ENCODE data around the gene DOCK4. TPM values are rescaled to one million over a fixed set of nuclear protein-coding genes. Genes with fewer than 3 reads are reported as not detected.

Gene DOCK4
- total and polyA plus RNA-seq, 2 experiments from 2014 or later = 2.1 to 5.0 TPM

- no peaks in the 10 kb centered on the region for H4K20me1 ChIP-seq (ENCODE audit: insufficient read depth)
Measured at GRCh38 chr7:111785076-111785475, 421.1 kb downstream of the DOCK4 start.

DNA sequence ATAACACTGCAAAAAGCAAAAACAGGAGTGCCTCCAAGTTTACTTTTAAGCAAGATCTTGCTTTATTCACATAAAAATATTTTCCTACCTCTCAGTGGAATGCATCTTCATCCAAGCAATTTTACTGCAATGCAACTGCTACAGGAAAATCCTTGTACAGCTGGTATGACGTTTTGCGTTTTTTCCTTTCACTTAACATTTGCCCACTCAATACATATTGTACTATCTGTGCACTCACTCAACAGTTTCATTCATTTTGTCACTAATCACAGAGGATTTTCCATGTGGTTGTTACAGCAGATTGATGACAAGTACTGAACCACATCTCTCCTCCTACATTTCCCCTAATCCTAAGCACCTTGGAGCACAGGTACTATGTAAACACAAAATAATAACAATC is 421.9 kb downstream of the DOCK4 start:
- DNase-seq = no peak
- Histone ChIP-seq H3K4me3 (no peak overlapping the region), H3K9ac (no peak overlapping the region), H3K36me3 (ENCODE audit: low read depth) (no peaks in the 10 kb centered on the region), H3K9me2 (ENCODE audit: insufficient read depth) (no peaks in the 10 kb centered on the region), H3K4me1 (ENCODE audit: insufficient read depth) (no peaks in the 10 kb centered on the region), H3K27ac (no peak overlapping the region), H3K27me3 (replicated peaks; ENCODE audit: insufficient read depth) (no peaks in the 10 kb centered on the region), H4K20me1 (ENCODE audit: insufficient read depth) (no peaks in the 10 kb centered on the region), H3F3A (ENCODE audit: insufficient read depth) (no peaks in the 10 kb centered on the region; the same call in 1 of the 2 replicates), H3K4me2 (ENCODE audit: unreplicated experiment) (no peak overlapping the region), H3K79me2 (ENCODE audit: insufficient read depth) (no peaks in the 10 kb centered on the region), H2AFZ (no peak overlapping the region), H3K9me3 (ENCODE audit: low read depth) (no peaks in the 10 kb centered on the region)
- in situ Hi-C loops (cut with MboI) = no loop called here
- 74 to 80% methylated on average over 2 of the region's 2 CpGs for WGBS, 2 experiments (ENCODE audit: low coverage in 1 of 2, low lambda C conversion rate in 2 of 2, missing lambda C conversion rate in 2 of 2)
- TF ChIP-seq EZH2 (IDR thresholded peaks at IDR 0.05; ENCODE audit: insufficient read depth, poor library complexity, severe bottlenecking) (no peak), EZH2phosphoT487 (IDR thresholded peaks at IDR 0.05; ENCODE audit: insufficient read depth, low read depth) (no peak)

More at GRCh38 chr7:111785076-111785475, 421.1 kb downstream of the DOCK4 start:
- Histone ChIP-seq H3K27me3 (replicated peaks; ENCODE audit: insufficient read depth) (no peaks in the 10 kb centered on the region), H3K27ac (no peak overlapping the region), H3K9me2 (ENCODE audit: insufficient read depth) (no peaks in the 10 kb centered on the region), H3K4me3 (no peak overlapping the region), H3F3A (ENCODE audit: insufficient read depth) (no peaks in the 10 kb centered on the region; the same call in 1 of the 2 replicates), H3K36me3 (ENCODE audit: low read depth) (no peaks in the 10 kb centered on the region), H3K4me2 (ENCODE audit: unreplicated experiment) (no peak overlapping the region), H3K79me2 (ENCODE audit: insufficient read depth) (no peaks in the 10 kb centered on the region), H3K9ac (no peak overlapping the region), H2AFZ (no peak overlapping the region), H3K4me1 (ENCODE audit: insufficient read depth) (peaks cover 7% of the 10 kb centered on the region), H3K9me3 (ENCODE audit: low read depth) (no peaks in the 10 kb centered on the region)
- in situ Hi-C loops (cut with MboI) = no loop called here
- 94 to 95% methylated on average over 3 of the region's 3 CpGs for WGBS, 2 experiments (ENCODE audit: low coverage in 1 of 2, low lambda C conversion rate in 2 of 2, missing lambda C conversion rate in 2 of 2)
- no peak for DNase-seq
- TF ChIP-seq EZH2 (IDR thresholded peaks at IDR 0.05; ENCODE audit: insufficient read depth, poor library complexity, severe bottlenecking) = no peak
- TF ChIP-seq EZH2phosphoT487 (IDR thresholded peaks at IDR 0.05; ENCODE audit: insufficient read depth, low read depth) = no peak

GRCh38 chr7:111783854-111784253 is 422.3 kb downstream of the DOCK4 start:
- Histone ChIP-seq H3K27me3 (replicated peaks; ENCODE audit: insufficient read depth) (no peaks in the 10 kb centered on the region), H3K4me3 (no peak overlapping the region), H3K4me2 (ENCODE audit: unreplicated experiment) (no peak overlapping the region), H2AFZ (no peak overlapping the region), H3K9ac (no peak overlapping the region), H3F3A (ENCODE audit: insufficient read depth) (no peaks in the 10 kb centered on the region; the same call in 1 of the 2 replicates), H3K27ac (no peak overlapping the region), H3K79me2 (ENCODE audit: insufficient read depth) (no peaks in the 10 kb centered on the region), H4K20me1 (ENCODE audit: insufficient read depth) (no peaks in the 10 kb centered on the region), H3K4me1 (ENCODE audit: insufficient read depth) (no peaks in the 10 kb centered on the region), H3K9me2 (ENCODE audit: insufficient read depth) (no peaks in the 10 kb centered on the region), H3K36me3 (ENCODE audit: low read depth) (no peaks in the 10 kb centered on the region), H3K9me3 (ENCODE audit: low read depth) (no peaks in the 10 kb centered on the region)
- 89 to 95% methylated on average over 5 of the region's 5 CpGs for WGBS, 2 experiments (ENCODE audit: low coverage in 1 of 2, low lambda C conversion rate in 2 of 2, missing lambda C conversion rate in 2 of 2)
- no peak for TF ChIP-seq EZH2 (IDR thresholded peaks at IDR 0.05; ENCODE audit: insufficient read depth, poor library complexity, severe bottlenecking)
- no peak for TF ChIP-seq EZH2phosphoT487 (IDR thresholded peaks at IDR 0.05; ENCODE audit: insufficient read depth, low read depth)
- in situ Hi-C loops (cut with MboI) = no loop called here
- DNase-seq = no peak

DNA sequence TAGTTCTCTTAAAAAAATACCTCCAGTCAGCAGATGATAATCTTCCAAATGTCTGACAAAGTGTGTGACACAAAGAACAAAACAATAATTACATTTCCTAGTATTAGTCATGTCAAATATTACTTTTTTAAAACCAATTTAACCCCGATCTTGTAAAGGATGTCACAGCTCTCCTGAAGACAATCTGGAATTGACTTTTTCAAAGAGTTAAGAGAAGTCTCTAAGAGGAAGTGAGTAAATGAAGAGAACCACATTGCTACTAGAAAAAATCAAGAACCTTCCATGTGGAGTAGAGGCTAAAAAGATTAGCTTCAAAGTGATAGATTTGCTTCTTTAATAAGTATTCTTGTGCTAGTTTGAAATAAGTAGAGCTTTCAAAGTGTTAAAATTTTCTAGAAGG is 425.7 kb downstream of the DOCK4 start:
- H4K20me1 ChIP-seq (ENCODE audit: insufficient read depth) = no peaks in the 10 kb centered on the region
- H3F3A ChIP-seq (ENCODE audit: insufficient read depth) = no peaks in the 10 kb centered on the region; the same call in 1 of the 2 replicates
- H3K4me3 ChIP-seq = no peak overlapping the region
- H3K36me3 ChIP-seq (ENCODE audit: low read depth) = no peaks in the 10 kb centered on the region
- H2AFZ ChIP-seq = no peak overlapping the region
- H3K9ac ChIP-seq = no peak overlapping the region
- no peak for DNase-seq
- no peak for TF ChIP-seq EZH2 (IDR thresholded peaks at IDR 0.05; ENCODE audit: insufficient read depth, poor library complexity, severe bottlenecking)
- TF ChIP-seq EZH2phosphoT487 (IDR thresholded peaks at IDR 0.05; ENCODE audit: insufficient read depth, low read depth) = no peak
- H3K27me3 ChIP-seq (replicated peaks; ENCODE audit: insufficient read depth) = no peaks in the 10 kb centered on the region
- no peaks in the 10 kb centered on the region for H3K4me1 ChIP-seq (ENCODE audit: insufficient read depth)
- H3K27ac ChIP-seq = no peak overlapping the region
- 73 to 75% methylated on average over 1 of the region's 1 CpG for WGBS, 2 experiments (ENCODE audit: low coverage in 1 of 2, low lambda C conversion rate in 2 of 2, missing lambda C conversion rate in 2 of 2)
- in situ Hi-C loops (cut with MboI) = no loop called here
- no peaks in the 10 kb centered on the region for H3K9me2 ChIP-seq (ENCODE audit: insufficient read depth)
- H3K4me2 ChIP-seq (ENCODE audit: unreplicated experiment) = no peak overlapping the region
- no peaks in the 10 kb centered on the region for H3K79me2 ChIP-seq (ENCODE audit: insufficient read depth)
- H3K9me3 ChIP-seq (ENCODE audit: low read depth) = no peaks in the 10 kb centered on the region

GRCh38 chr7:111775206-111775605 is 431.0 kb downstream of the DOCK4 start:
- 37 to 65% methylated on average over 1 of the region's 1 CpG for WGBS, 2 experiments (ENCODE audit: low coverage in 1 of 2, low lambda C conversion rate in 2 of 2, missing lambda C conversion rate in 2 of 2)
- TF ChIP-seq EZH2 (IDR thresholded peaks at IDR 0.05; ENCODE audit: insufficient read depth, poor library complexity, severe bottlenecking) (no peak), EZH2phosphoT487 (IDR thresholded peaks at IDR 0.05; ENCODE audit: insufficient read depth, low read depth) (no peak)
- no peak for DNase-seq
- Histone ChIP-seq H3K79me2 (ENCODE audit: insufficient read depth) (no peaks in the 10 kb centered on the region), H3K9me2 (ENCODE audit: insufficient read depth) (no peaks in the 10 kb centered on the region), H3K9ac (no peak overlapping the region), H3K36me3 (ENCODE audit: low read depth) (no peaks in the 10 kb centered on the region), H3K27me3 (replicated peaks; ENCODE audit: insufficient read depth) (no peaks in the 10 kb centered on the region), H3K4me2 (ENCODE audit: unreplicated experiment) (no peak overlapping the region), H3K27ac (no peak overlapping the region), H3K4me3 (no peak overlapping the region), H2AFZ (no peak overlapping the region), H3K4me1 (ENCODE audit: insufficient read depth) (no peaks in the 10 kb centered on the region), H4K20me1 (ENCODE audit: insufficient read depth) (no peaks in the 10 kb centered on the region), H3K9me3 (ENCODE audit: low read depth) (no peaks in the 10 kb centered on the region), H3F3A (ENCODE audit: insufficient read depth) (no peaks in the 10 kb centered on the region)
- in situ Hi-C loops (cut with MboI) = no loop called here
